ENCODE data around the gene SMAP2.
"Not testable (repeated sequence)": the region's sequence is repeated elsewhere in the genome, so short reads cannot be mapped to it uniquely, and the experiment has no call there.

SMAP2 gene

GRCh38 chr1:40373323-40374283 lies at the start of gene SMAP2:
Gene SMAP2, plus strand, starts transcription at chr1:40373727. Its CDS starts 394 bp downstream, at chr1:40374121.
- in situ Hi-C loops (cut with MboI; ENCODE audit: low sequenced_read_pairs): no loop called here

GRCh38 chr1:40331403-40331802 lies 42.1 kb upstream of the SMAP2 start:
- in situ Hi-C loops (cut with MboI; ENCODE audit: low sequenced_read_pairs): not testable (repeated sequence)

GRCh38 chr1:40332695-40333094 lies 40.8 kb upstream of the SMAP2 start:
- in situ Hi-C loops (cut with MboI; ENCODE audit: low sequenced_read_pairs): no loop called here

GRCh38 chr1:40337443-40337842 lies 36.1 kb upstream of the SMAP2 start:
- in situ Hi-C loops (cut with MboI; ENCODE audit: low sequenced_read_pairs): no loop called here

GRCh38 chr1:40338745-40339419 lies 34.6 kb upstream of the SMAP2 start:
- in situ Hi-C loops (cut with MboI; ENCODE audit: low sequenced_read_pairs): no loop called here

GRCh38 chr1:40339420-40340323 lies 33.9 kb upstream of the SMAP2 start:
- in situ Hi-C loops (cut with MboI; ENCODE audit: low sequenced_read_pairs): no loop called here

- in situ Hi-C loops (cut with MboI; ENCODE audit: low sequenced_read_pairs): no loop called here
These were observed 31.8 kb upstream of the SMAP2 start for GRCh38 chr1:40341491-40342380.

- in situ Hi-C loops (cut with MboI; ENCODE audit: low sequenced_read_pairs): not testable (repeated sequence)
These were observed 31.2 kb upstream of the SMAP2 start for GRCh38 chr1:40342381-40342717.

- in situ Hi-C loops (cut with MboI; ENCODE audit: low sequenced_read_pairs): no loop called here
These were observed 28.9 kb upstream of the SMAP2 start for GRCh38 chr1:40344597-40344996.

- in situ Hi-C loops (cut with MboI; ENCODE audit: low sequenced_read_pairs): no loop called here
These were observed 23.1 kb upstream of the SMAP2 start for GRCh38 chr1:40350391-40350790.

GRCh38 chr1:40351124-40351523 lies 22.4 kb upstream of the SMAP2 start:
- in situ Hi-C loops (cut with MboI; ENCODE audit: low sequenced_read_pairs): no loop called here

GRCh38 chr1:40352126-40352525 lies 21.4 kb upstream of the SMAP2 start:
- in situ Hi-C loops (cut with MboI; ENCODE audit: low sequenced_read_pairs): no loop called here

GRCh38 chr1:40353082-40353481 lies 20.4 kb upstream of the SMAP2 start:
- in situ Hi-C loops (cut with MboI; ENCODE audit: low sequenced_read_pairs): no loop called here

- in situ Hi-C loops (cut with MboI; ENCODE audit: low sequenced_read_pairs): no loop called here
These were observed 15.9 kb upstream of the SMAP2 start for GRCh38 chr1:40357625-40358024.

GRCh38 chr1:40360631-40361030 lies 12.9 kb upstream of the SMAP2 start:
- in situ Hi-C loops (cut with MboI; ENCODE audit: low sequenced_read_pairs): no loop called here

GRCh38 chr1:40361201-40361600 lies 12.3 kb upstream of the SMAP2 start:
- in situ Hi-C loops (cut with MboI; ENCODE audit: low sequenced_read_pairs): no loop called here

- in situ Hi-C loops (cut with MboI; ENCODE audit: low sequenced_read_pairs): no loop called here
These were observed 11.9 kb upstream of the SMAP2 start for GRCh38 chr1:40361637-40362036.

- in situ Hi-C loops (cut with MboI; ENCODE audit: low sequenced_read_pairs): no loop called here
These were observed 11.3 kb upstream of the SMAP2 start for GRCh38 chr1:40362199-40362598.

GRCh38 chr1:40362699-40363098 lies 10.8 kb upstream of the SMAP2 start:
- in situ Hi-C loops (cut with MboI; ENCODE audit: low sequenced_read_pairs): no loop called here

- in situ Hi-C loops (cut with MboI; ENCODE audit: low sequenced_read_pairs): no loop called here
These were observed 9.8 kb upstream of the SMAP2 start for GRCh38 chr1:40363721-40364120.
